ENCODE measurements around the gene AGBL1.
A peak's percentile ranks its signal among the peaks of the same experiment; 100 is the strongest.

The AGBL1 gene

DNA sequence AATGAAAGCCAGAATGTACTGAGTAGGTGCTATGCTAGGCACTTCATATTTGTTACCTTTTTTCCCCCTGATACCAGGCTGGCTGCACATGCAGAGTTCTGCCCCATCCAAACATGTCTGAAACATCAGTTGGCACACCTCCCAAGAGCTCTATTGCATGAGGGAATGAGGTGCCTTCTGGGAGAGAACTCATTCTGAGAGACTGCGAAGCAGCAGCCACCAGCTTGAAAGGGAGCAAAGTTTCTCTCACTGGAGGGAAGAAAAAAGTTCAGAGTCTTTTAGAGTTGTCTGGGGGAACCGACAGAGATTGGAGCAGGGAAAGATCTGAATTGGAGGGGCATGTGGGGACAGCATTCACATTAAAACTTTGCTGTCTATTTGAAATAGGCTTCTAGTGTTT, 84.1 kb downstream of the AGBL1 start:
- no peak for DNase-seq (ENCODE audit: low read depth)

DNA sequence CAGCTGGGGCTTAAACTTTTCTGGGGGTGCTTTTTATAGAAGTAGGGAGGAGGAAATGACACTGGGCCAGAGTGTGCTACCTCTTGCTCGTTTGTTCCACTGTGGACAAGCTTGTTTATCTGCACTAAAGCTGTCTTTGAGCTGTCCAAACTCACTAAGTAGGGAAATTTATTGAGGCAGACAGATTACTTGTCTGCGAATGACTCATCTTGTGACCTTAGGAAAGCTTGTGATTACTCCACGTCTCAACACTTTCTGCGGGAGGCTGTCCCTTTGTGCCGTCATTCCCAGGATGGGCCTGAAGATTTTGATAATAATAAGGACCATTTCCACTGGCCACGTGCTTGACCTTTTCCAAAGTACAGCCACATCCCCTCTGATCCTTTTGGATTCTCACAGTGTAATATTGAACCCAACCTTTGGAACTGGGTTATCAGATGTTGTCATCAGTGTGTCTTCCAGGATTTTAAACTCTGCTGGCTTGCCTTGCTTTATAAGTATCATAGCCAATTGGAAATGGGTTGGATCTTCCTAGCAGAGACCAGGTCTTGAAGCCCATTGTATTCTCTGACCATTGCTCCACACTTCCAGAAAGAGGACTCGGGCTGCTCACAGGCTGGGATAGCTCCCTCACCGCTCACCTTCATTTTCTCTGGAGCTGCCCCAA, 84.7 kb downstream of the AGBL1 start:
- DNase-seq (ENCODE audit: low read depth) = no peak

DNA sequence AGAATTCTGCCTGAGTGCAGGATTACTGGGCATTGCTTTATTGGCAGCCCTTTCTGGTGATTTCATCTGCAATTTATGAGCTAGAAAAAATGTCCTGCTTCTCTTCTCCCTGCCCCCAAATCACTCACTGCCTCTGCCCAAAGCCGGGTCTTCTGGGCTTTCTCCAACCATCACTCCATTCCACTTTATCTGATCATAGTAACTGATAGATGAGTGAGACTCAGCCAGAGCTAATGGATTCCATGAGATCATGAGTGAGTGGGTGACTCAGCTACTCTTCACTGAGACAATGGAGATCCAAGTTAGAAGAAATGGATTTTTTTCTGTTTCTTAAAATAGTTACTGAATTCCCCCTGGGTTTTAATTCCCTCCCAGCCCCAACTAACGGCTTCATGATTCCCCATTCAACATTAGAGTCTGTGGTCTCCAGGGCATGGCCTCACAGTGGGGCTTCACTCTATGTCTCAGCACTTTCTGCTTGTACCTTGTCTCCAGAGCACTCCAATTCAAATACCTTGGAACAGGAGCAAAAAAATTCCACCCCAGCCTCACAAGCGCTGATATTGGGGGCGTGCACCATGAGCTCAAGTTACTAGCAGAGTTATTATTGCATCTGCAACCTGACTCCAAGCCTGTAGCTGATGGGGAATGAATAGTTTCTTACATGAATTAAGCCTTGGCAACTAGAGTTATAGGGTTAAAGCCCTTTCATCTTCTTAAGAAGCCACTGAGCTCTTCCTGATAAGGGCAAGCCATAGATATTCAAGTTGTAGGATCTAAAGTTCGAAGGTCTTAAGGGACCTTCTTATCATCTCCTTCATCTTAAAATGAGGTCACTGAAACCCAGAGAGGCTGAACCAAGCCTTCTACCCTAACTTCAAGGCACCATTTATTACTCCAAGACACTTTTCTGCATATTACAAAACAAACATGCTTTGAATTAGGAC, 85.9 kb downstream of the AGBL1 start:
- no peak for DNase-seq (ENCODE audit: low read depth)

DNA sequence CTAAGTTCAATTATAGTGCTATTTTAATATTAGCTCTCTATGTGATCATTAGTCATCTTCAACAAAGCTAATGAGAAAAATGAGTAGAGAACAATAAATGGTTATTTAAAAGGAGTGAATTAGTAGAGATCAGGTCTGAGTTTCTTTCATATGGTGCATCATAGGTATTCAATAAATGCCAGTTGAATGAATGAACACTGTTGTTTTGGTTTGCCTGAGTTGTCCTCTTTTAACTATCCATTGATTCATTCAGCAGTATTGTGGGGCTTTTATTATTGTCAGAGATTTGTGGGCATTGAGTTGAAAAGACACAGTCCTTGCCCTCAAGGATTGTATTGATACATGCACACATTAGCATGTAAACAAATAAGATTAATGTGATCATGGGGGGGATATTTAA, 88.2 kb downstream of the AGBL1 start:
- no peak for DNase-seq (ENCODE audit: low read depth)

DNA sequence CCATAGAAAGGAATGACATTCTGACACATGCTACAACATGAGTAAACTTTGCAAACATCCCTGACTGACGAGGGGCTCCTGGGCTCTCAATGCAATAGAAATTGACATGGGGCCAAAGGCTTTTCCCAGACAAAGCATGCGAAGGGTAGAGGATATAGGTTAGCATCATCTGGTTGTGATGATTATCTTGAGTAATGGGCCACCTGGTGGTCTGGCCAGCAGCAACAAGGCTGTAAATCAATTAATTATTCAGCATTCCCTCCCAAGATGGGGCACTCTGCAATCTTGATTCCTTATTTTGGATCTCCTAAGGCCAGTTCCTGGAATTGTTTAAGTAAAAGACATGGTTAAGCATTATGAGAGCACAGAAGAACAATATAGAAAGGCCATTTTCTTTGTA, 99.2 kb downstream of the AGBL1 start:
- no peak for DNase-seq (ENCODE audit: low read depth)

DNA sequence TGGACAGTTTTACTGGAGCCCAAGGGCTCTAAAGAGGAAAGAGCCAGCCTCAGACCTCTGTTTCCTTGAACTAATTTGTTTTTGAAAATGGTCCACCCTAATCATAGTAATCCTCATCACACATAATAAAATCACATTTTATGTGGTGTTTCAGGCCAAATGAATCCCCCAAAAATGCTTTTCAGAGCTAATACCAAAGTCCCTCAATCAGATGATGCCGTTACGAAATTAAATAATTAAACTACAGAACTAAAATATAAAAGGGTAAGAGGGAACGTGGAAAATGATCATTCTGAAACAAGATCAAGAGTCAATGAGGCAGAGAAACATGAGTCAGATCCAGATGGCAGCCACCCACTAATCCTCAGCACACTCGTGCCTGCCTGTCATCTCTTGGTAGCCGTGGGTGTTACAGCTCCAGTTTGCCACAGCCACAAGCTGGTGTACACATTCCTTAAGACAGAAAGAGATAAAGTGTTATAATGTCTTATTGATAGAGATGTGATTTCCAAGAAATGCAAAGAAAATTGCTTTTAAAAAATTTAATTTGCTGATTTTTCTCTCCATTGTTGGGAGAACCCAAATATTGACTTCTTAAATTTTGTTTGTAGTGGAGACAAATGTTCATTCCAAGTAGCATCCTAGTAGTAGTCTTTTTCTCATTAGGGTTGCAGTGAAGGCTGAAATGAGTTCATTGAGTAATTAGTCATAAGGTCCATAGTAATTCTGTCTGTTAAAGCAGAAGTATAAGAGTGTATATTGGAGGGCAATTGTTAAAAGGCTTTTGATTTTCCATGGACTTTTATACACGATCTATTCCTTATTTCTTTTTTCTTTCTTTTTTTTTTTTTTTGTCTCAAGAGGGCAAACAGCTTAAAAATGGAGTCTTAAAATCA, 104.2 kb downstream of the AGBL1 start:
- DNase-seq (ENCODE audit: low read depth) = no peak

DNA sequence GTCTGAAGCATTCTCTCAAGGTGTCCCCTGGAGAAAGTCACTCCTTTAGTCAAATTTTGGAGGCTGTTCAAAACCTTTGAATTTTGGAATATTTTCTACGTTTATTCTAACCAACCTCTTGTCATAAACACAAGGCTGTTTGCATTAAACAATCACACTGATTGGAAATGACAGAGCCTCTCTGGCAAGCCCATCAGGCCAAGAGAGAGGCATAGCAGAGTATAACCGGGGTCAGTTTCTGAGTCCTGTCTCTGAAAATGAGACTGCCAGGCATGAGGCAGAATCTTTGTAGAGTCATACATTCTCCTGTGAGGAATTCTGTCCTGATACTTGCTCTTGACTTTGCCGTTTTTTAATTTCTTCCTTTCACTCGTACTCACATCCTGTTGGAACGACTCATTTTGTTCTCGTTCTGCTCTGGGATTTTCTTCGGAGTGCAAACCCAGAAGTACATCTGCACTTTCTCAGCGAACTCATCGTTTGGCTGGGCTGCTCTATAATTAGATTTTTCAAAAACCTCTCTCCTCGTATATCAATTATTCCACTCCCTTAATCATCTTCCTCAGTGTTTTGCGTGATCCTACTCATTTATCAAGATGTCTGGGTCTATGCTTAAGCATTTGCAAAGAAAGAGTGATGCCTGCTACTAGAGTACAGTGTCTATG, 114.2 kb downstream of the AGBL1 start:
- no peak for DNase-seq (ENCODE audit: low read depth)

DNA sequence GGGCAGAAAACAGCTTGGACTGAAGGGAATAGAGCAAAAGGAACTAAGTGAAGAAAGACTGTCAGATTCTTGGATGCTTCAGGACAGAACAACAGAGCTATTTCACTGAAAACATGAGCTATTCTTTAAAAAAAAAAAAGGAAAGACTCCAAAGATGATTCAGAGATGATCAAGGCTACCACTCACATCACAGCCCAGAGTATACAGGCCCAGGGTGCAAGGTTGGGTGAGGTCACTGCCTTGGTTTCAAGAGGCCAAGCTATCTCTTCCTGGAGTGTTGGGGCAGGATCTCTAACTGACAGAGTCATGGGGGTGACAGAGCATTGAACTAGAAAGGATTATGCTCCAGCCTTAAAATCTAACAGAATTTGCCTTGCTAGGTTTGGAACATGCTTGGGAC, 118.1 kb downstream of the AGBL1 start:
- no peak for DNase-seq (ENCODE audit: low read depth)

DNA sequence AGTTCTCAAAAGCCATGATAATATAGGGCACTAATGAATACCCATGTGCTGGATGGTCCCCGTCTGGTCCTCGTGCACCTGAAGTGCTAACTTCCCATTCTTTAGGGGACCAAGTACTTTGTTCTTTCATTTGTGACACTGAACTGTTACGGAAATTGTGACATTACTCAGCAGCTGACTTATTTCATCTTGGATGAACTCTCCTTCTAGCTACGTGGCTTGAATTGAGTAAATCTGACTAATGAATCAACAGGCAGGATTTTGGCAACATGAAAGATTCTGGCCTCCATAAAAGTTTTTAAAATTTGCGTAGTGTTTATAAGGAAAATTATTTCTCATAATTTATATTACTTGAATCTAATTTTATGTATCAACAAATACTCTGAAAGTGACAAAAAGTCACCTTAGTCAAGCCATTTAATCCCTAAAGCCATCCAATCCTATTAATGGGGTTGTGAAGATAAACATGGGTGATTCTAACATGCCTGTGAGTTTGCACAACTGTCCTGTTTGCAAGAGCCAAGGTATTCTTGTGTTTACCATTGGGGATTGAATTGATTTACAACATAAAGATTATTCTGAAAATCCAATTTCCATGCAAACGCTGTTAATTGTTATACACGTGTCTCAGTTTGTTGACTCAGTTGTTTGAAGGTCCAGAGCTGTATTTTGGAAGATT, 119.9 kb downstream of the AGBL1 start:
- DNase-seq (ENCODE audit: low read depth) = no peak

DNA sequence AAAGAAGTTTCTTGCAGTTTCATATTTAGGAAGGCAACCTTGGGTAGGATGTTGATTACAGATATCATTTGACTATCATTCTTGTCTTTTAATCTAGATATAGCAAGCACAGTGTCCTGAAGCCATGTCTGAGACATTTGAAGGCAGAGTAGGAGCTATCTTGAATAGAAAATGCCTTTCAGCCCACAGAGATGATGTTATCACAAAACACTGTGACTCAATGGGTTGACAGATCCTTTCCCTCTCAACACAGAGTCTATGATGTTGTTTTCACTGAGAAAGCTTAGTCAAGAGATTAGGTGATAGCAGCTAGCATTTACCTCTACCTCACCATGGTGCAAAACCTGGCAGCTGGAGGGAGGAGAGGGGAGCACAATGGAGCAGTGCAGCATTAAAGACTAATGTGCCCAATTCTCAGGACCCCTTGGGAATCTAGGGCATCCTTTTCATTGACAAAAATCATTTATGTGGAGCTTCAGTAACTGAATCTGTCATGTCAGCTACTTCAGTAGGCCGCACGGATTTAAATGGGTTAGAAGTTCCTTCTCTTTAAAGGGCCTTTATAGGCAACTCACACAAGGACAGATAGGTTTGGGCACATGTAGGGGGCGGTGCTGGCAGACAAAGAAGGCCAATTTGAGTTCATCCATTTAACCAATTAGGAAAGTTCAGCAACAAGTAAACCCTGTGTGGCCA, 121.8 kb downstream of the AGBL1 start:
- DNase-seq (ENCODE audit: low read depth) = no peak

DNA sequence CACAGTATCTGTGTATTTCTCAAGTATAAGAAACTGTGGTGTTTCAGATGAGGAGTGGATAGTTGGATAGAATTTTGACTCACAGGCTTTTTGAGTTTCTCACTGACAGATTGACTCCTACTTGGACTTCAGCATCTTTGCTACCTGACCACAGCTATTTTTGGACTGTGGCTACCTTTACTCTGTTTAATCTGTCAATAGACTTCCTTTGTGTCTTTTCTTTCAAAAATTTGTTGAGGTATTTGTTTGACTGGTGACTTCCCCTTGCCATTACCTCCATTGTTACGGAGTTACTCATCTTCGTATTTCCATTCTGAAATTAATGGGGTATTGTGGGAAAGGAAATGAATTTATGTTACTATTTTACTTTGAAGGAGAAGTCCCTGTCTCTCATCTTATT, 123.8 kb downstream of the AGBL1 start:
- DNase-seq (ENCODE audit: low read depth) = no peak

DNA sequence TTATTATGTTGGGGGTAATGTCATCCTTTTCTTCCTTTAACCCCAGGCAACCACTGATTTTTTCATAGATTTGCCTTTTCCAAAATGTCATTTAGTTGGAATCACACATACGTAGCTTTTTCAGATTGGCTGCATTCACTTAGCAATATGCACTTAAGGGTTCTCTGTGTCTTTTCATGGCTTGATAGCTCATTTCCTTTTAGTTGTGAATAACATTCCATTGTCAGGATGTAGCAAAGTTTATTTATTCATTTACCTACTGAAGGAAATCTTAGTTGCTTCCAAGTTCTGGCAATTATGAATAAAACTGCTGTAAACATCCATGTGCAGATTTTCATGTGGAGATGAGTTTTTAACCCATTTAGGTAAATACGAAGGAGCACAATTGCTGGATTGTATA, 125.4 kb downstream of the AGBL1 start:
- no peak for DNase-seq (ENCODE audit: low read depth)

DNA sequence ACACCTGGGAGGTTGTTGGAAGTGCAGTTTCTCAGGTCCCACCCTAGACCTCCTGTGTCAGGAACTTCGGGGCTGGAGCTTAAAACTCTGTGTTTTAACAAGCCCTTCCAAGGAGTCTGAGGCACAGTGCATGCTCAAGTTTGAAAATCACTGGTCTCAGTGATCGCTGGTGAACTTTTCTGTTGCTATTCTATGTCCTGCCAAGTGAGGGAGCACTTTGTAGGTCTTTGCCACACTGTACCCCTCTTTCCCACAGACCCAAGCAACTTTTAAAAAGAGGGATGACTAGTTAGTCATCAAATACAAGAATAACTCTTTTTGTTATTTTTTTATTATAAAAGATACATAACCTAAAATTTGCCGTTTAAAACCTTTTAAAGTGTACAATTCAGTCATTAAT, 133.7 kb downstream of the AGBL1 start:
- no peak for DNase-seq (ENCODE audit: low read depth)

DNA sequence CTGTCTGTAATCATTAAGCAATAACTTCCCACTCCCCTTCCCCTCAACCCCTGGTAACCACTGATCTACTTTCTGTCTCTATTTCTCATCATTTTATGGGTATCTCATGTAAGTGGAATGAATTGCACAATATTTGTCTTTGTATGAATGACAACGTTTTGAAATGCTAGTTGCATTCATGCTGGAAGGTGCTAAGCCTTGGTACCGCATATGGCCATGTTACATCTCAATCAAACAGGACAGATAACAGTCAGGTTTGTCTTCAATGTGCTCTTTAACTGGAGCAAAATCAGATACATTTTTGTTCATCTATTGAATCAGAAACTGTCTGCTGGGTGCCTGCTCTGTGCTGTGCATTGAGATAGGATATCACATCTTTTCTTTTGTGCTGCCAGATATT, 134.2 kb downstream of the AGBL1 start:
- no peak for DNase-seq (ENCODE audit: low read depth)

DNA sequence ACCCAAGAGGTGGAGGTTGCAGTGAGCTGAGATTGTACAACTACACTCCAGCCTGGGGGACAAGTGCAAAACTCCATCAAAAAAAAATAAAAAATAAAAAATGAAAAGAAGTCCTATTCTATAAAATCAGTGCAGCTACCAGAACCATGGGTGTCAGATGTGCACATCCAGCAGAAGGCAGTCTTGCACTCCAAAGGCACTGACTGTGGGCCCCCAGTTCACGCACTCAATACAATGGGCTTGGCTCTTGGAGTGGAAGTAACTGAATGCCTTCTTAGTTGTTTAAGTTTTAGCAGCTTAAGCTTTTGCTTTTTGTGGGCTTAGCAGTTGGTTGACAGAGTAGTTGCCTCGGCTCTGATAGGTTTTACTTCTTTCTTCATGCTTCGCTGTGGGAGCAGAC, 141.4 kb downstream of the AGBL1 start:
- DNase-seq (ENCODE audit: low read depth) = no peak

DNA sequence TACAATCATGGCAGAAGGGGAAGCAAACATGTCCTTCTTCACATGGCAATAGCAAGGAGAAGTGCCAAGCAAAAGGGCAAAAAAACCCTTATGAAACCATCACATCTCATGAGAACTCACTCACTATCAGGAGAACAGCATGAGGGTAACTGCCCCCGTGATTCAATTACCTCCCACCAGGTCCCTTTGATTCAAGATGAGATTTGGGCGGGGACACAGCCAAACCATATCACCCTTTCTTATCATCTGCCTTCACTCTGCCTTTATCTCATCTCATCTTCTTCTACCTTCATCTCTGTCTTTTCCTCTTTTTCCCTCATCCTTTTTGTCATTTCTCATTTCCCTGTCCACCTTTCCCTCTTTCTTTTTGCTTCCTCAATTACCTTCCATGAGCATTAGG, 149.6 kb downstream of the AGBL1 start:
- no peak for DNase-seq (ENCODE audit: low read depth)

DNA sequence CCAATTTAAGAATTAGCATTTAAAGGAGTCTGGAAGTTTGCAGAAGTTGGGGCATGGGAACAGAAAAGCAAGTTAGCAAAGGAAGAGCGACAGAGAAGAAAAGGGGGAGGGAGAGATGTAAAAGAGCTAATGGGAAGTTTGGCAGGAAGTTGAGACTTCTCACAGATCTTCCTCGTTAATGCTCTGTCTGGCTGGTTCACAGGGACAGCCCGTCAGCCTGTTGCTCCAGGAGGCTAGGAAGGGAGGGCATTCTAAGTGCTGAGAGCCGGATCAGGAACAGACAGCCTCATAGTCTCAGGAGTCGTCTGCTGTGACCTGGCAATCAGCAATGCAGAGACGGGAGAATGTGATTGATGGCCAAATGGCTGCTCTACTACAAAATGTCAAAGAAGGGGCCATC, 150.3 kb downstream of the AGBL1 start:
- DNase-seq (ENCODE audit: low read depth) = no peak

DNA sequence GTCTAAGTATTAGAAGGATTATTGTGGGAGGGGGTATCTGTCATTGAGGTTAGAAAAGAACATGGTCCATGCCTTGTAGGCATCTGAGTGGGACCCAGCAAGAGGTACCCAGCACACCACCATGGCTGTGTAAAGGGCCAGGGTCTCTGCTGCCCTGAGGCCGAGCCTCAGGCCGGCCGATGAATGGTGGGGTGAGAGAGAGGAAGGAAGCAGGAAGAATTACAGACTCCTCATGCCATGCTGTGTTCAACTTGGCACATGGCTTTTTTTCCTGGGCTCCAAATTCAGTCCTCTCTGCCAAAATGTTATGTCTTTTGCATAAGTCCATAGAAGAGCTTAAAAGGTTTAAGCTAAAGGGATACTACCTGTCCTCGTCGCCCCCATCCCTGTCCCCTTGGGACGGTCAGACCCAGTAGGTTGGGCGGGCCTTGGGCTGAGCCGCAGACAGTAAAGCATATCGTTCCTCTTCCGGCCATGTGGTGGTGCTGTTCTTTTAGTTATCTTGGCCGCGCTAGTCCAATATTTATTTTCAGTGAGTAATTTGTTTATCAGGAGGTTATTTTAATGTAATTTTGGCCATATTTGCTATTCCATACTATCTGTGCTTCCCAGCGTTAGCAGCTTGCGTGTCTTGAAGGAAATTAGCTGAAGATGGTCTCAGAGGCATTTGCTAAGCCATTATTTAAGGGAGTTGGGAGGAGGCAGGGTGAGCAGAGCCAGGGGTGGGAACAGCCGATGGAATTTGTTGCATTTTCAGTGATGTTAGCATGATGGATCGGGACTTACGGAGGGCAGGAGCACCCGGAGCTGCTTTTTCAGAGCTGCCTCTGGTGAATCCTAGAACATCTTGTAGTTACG, 152.4 kb downstream of the AGBL1 start:
- DNase-seq (ENCODE audit: low read depth) = peak; percentile 2

DNA sequence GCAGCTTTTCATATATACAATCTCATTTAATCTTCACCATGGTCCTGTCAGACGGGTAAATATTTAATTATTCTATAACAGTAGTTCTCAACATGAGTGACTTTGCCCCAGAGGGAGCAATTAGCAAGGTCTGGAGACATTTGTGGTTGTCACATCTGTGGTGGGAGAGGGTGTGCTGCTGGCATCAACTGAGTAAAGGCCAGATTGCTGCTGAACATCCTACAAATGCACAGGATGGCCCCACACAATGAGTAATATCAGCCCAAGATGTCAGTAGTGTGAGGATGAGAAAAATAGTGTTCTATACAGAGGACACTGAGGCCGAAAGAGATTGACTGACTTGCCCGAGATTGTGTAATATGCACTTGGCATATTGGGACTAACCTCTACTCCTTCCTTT, 156.0 kb downstream of the AGBL1 start:
- no peak for DNase-seq (ENCODE audit: low read depth)

All from activated T-helper 9 cell treated with anti-CD3 and anti-CD28 coated beads, Interleukin-2, amount 50 U/mL, for 16 hours (primary cell).